ENCODE results near the gene FMO1.

- no peak for TF ChIP-seq REST (IDR thresholded peaks at IDR 0.05; ENCODE audit: insufficient read depth in 1 of 2, low read depth in 2 of 2, low read length in 2 of 2)
- no peak for TF ChIP-seq POLR2AphosphoS5 (IDR thresholded peaks at IDR 0.05; ENCODE audit: low read depth, low read length)
- TF ChIP-seq SIN3A (IDR thresholded peaks at IDR 0.05; ENCODE audit: borderline replicate concordance, insufficient read depth, low read length) = no peak
- TF ChIP-seq TAF1 (IDR thresholded peaks at IDR 0.05; ENCODE audit: borderline replicate concordance, insufficient read depth, low read length) = no peak
- no peak for TF ChIP-seq FOXP2 (optimal IDR thresholded peaks at IDR 0.05; ENCODE audit: borderline replicate concordance, extremely low read depth, extremely low read length, insufficient read depth)
These were observed 40.9 kb upstream of the FMO1 start for GRCh38 chr1:171207377-171207776.

Data from PFSK-1 (cell line).